CD4-positive, alpha-beta T cell treated with Interleukin-6 for 4 hours (primary cell): ENCODE data around the gene IFNLR1.
"Not testable (repeated sequence)": the region's sequence is repeated elsewhere in the genome, so short reads cannot be mapped to it uniquely, and the experiment has no call there.

Experiments
- DNase-seq: peaks from one replicate; pipeline ENCODE4 v3.0.0-alpha.2; 2020; ENCODE audit warnings: mixed read lengths

Gene IFNLR1

GRCh38 chr1:24186993-24187790 lies at the start of gene IFNLR1:
IFNLR1 (minus strand) TSS chr1:24187289; CDS start chr1:24187248, 41 bp downstream.
- DNase-seq = peak; percentile 79

- no peak for DNase-seq
These were observed 49.1 kb upstream of the IFNLR1 start for GRCh38 chr1:24235921-24236788.

- no peak for DNase-seq
These were observed 46.9 kb upstream of the IFNLR1 start for GRCh38 chr1:24233684-24234600.

DNA sequence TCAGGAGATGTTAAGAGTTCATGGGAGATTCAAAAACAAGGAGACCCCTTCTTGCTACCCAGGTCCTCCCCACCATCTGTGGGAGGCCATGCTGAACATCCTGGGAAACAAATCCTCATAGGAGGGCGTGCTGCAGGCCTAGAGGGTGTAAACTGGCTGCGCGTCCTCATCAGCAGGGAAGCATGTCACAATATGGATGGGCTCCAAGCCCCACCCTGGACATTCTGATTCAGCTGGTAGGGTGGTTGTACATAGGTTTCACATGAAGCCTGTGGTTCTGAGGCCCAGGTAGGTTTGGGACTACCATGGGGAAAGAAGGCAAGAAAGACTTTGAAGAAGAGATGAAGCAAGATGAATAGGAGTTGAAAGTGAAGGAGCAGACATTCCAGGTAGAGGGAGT lies 44.6 kb upstream of the IFNLR1 start:
- DNase-seq = no peak

GRCh38 chr1:24228311-24228710 lies 41.2 kb upstream of the IFNLR1 start:
- DNase-seq = no peak

- DNase-seq = no peak
These were observed 39.7 kb upstream of the IFNLR1 start for GRCh38 chr1:24226749-24227148.

- DNase-seq = no peak
These were observed 37.7 kb upstream of the IFNLR1 start for GRCh38 chr1:24224761-24225160.

DNA sequence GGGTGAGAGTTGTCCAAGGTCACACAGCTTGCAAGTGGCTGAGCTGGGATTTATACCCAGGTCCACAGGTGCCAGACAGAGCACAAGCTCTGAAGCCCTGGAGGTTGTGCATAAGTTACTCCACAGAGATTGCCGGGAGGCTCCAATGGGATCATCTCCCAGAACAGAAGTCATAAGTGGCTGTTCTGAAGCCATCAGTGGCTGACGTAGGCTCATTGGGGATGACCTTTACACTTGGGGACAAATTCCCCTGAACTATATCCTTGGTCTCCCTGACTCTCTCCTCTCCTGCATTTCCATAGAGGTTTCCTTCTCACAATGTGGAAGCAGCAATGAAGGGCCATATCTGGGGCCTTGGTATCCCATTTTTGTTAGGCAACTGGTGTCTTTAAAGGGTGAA lies 37.0 kb upstream of the IFNLR1 start:
- DNase-seq = no peak

- DNase-seq = no peak
These were observed 35.7 kb upstream of the IFNLR1 start for GRCh38 chr1:24222793-24223192.

GRCh38 chr1:24222008-24222605 lies 35.0 kb upstream of the IFNLR1 start:
- DNase-seq = no peak

DNA sequence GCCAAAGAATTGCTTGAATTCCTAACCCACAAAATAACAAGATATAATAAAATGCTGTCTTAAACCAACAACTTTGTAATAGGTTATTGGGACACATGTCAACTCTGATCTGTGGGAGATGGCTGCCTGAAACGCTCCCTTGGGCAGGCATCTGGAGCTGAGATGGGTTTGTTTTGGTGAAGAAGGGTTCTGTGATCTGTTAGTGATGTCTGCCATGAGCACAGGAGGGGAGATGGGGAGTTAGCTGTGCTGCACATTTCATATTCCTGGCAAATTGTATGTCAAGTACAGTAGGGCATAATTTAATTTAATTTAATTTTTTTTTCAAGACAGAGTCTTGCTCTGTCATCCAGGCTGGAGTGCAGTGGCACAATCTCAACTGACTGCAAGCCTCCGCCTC lies 34.2 kb upstream of the IFNLR1 start:
- no peak for DNase-seq

DNA sequence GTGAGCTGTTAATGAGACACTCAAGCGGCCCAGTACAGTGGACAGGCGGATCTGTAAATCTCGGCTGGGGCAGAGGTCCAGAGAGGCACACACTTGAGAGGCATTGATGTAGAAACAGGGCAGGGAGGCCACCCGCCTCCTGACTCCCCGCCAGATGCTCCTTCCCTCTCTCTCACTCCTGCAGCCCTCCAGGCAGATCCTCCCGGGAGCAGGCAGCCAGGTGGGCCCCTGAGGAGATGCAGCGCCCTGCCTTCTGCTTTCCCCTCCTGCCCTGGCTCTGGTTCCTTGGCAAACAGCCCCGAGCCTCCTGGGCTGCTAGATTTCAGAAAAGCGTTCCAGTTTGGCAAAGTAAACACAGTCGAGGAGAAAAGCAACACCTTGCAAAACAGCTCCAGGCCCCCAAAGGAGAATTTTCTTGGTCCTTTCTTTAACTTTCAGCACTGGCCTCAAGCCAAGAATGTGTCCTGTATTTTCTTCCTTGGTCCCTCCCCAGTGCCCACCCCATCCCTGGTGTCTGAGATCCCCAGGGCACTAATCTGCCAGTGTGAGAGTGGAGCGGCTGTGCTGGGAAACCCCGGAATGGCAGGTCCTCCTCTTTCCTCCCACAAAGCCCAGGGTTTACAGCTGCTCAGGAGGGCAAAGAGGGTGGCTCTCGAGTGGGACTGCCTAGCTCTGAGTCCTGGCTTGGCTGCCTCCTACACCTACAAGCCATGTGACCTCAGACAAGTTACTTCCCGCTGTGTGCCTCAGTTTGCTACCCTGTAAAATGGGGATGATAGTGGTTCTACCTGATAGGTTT lies 29.4 kb upstream of the IFNLR1 start:
- DNase-seq = no peak

DNA sequence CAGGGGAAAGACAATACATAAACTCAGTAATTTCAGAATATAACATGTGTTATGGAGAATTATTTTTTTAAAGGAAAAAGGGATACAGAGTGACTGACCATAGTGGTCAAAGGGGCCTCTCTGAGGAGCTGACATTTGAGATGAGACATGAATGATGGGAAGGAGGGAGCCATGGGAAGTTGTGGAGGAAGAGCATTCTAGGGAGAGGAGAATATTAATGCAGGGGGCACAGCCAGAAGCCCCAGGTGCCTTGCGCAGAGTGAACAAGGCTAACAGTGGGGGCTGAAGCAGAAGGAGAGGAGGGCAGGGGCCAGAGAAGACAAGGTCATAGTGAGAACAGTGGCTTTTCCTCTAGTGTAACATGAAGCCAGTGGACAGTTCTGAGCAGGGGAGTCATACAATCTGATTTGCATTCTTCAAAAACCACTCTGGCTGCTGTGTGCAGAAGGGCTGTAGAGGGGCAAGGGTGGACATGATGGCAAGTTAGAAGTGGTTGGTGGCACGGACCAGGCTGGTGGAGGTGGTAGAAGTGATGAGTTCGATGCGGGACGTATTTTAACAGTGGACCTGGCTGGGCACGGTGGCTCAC lies 28.2 kb upstream of the IFNLR1 start:
- no peak for DNase-seq

DNA sequence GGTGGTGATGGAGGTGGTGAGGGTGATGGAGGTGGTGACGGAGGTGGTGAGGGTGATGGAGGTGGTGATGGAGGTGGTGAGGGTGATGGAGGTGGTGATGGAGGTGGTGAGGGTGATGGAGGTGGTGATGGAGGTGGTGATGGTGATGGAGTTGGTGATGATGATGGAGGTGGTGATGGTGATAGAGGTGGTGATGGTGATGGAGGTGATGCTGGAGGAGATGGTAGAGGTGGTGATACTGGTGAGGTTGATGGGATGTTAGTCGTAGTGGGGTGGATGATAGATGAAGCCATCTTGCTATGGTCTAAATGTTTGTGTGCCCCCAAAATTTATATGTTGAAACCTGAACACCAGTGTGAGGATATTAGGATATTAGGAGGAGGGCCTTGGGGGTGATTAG lies 25.3 kb upstream of the IFNLR1 start:
- no peak for DNase-seq

GRCh38 chr1:24210195-24210627 lies 23.1 kb upstream of the IFNLR1 start:
- no peak for DNase-seq

GRCh38 chr1:24209097-24209496 lies 22.0 kb upstream of the IFNLR1 start:
- DNase-seq = no peak

DNA sequence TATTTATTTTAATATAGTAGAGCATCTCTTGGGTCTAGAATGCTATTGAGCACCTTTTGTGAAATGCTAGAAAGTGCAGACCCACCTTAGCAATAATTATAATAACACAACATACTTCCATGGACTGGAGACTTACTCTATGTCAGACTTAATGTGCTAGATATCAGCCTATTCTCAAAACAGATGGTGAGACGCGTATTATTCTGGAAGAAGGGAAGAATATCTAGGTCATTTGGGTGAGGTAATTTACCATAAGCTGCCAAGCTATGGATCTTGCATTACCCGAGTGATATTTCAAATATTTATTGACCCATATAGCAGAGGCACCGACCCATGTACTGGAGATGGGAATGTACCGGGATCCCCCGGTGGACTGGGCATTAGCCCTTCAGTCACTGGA lies 20.6 kb upstream of the IFNLR1 start:
- DNase-seq = no peak

GRCh38 chr1:24207395-24207687 lies 20.3 kb upstream of the IFNLR1 start:
- DNase-seq = not testable (repeated sequence)

GRCh38 chr1:24206516-24207394 lies 19.7 kb upstream of the IFNLR1 start:
- no peak for DNase-seq

GRCh38 chr1:24206083-24206464 lies 19.0 kb upstream of the IFNLR1 start:
- DNase-seq = no peak
